K562 (cell line): Measurements from ENCODE around the gene LSM4. TPM values are rescaled to one million over a fixed set of nuclear protein-coding genes. Genes with fewer than 3 reads are reported as not detected.

ENCODE experiments used
- BHLHE40 ChIP-seq: IDR thresholded peaks from 2 replicates; pipeline ENCODE4 v1.6.1; 2011; ENCODE audit warnings: low read length, improper control_type of control experiment
- BRD4 ChIP-seq: fragments of 200-600 bp; sonication (generic); IDR thresholded peaks from 2 replicates; pipeline ENCODE4 v1.6.1; 2017; ENCODE audit warnings: inconsistent platforms
- DPF2 ChIP-seq: fragments of 450-650 bp; IDR thresholded peaks from 2 replicates; pipeline ENCODE4 v1.6.1; 2016
- ELF1 ChIP-seq: fragments of 200-800 bp; sonication (Bioruptor generic); IDR thresholded peaks from 2 replicates; pipeline ENCODE4 v1.6.1; 2016; ENCODE audit warnings: missing genetic modification characterization, missing compliant biosample characterization
- FOXK1 ChIP-seq: sonication (generic); formaldehyde crosslinking; IDR thresholded peaks from 2 replicates; pipeline ENCODE4 v1.8.0; 2022; ENCODE audit warnings: missing genetic modification reagents, mild to moderate bottlenecking, borderline replicate concordance
- FOXM1 ChIP-seq, 2 experiments: fragments of 450-650 bp in 1 of 2; sonication (generic) in 1 of 2; formaldehyde crosslinking in 1 of 2; IDR thresholded peaks; 2 replicates each; pipeline versions ENCODE4 v1.6.1 to v1.9.0; 2017 to 2022; ENCODE audit warnings: low read depth in 2 of 2, mild to moderate bottlenecking in 2 of 2, missing genetic modification reagents in 1 of 2, moderate library complexity in 1 of 2
- GABPA ChIP-seq: fragments of 200-800 bp; sonication (Bioruptor generic); conservative IDR thresholded peaks from 2 replicates; pipeline ENCODE4 v1.6.1; 2016; ENCODE audit warnings: low read depth, missing genetic modification characterization, missing compliant biosample characterization
- ILK ChIP-seq: fragments of 450-650 bp; IDR thresholded peaks from 2 replicates; pipeline ENCODE4 v1.6.1; 2016; ENCODE audit warnings: missing genetic modification characterization, low read depth, mild to moderate bottlenecking, missing compliant biosample characterization, moderate library complexity, borderline replicate concordance
- MAZ ChIP-seq, 2 experiments: fragments of 450-650 bp in 1 of 2; sonication (generic) in 1 of 2; formaldehyde crosslinking; IDR thresholded peaks in 1 of 2; conservative IDR thresholded peaks in 1 of 2; 2 replicates each; pipeline versions ENCODE4 v1.4.0 to v1.5.0; 2020; ENCODE audit warnings: mild to moderate bottlenecking in 1 of 2, missing genetic modification reagents in 1 of 2
- NFATC3 ChIP-seq: fragments of 450-650 bp; IDR thresholded peaks from 2 replicates; pipeline ENCODE4 v1.6.1; 2017; ENCODE audit warnings: mild to moderate bottlenecking
- NFYB ChIP-seq: IDR thresholded peaks from 2 replicates; pipeline ENCODE4 v1.6.1; 2011; ENCODE audit warnings: mild to moderate bottlenecking, moderate library complexity; ENCODE audit not compliant: insufficient read length; ENCODE audit errors: extremely low read depth
- PHB ChIP-seq: fragments of 250-450 bp; sonication (Bioruptor Pico); IDR thresholded peaks from 2 replicates; pipeline ENCODE4 v1.5.0; 2021
- PPARD ChIP-seq: fragments of 250-450 bp; sonication (Bioruptor Pico); IDR thresholded peaks from 2 replicates; pipeline ENCODE4 v1.8.0; 2022; ENCODE audit warnings: inconsistent platforms, mild to moderate bottlenecking, moderate library complexity
- RAD21 ChIP-seq, 2 experiments: fragments of 250-450 bp in 1 of 2; fragments of 450-650 bp in 1 of 2; sonication (Bioruptor Pico) in 1 of 2; formaldehyde crosslinking in 1 of 2; IDR thresholded peaks in 1 of 2; conservative IDR thresholded peaks in 1 of 2; 2 replicates each; pipeline versions ENCODE4 v1.4.0 to v1.8.0; 2020 to 2022; ENCODE audit warnings: mild to moderate bottlenecking in 2 of 2, moderate library complexity in 1 of 2
- SAFB ChIP-seq: fragments of 200-400 bp; formaldehyde crosslinking; IDR thresholded peaks from 2 replicates; pipeline ENCODE4 v1.6.1; 2017; ENCODE audit warnings: low read depth, low read length, borderline replicate concordance
- SRSF3 ChIP-seq: fragments of 200-400 bp; formaldehyde crosslinking; IDR thresholded peaks from 2 replicates; pipeline ENCODE4 v1.6.1; 2016; ENCODE audit warnings: mild to moderate bottlenecking, low read length, moderate library complexity; ENCODE audit not compliant: insufficient read depth
- TCF7L2 ChIP-seq: fragments of 150-350 bp; IDR thresholded peaks from 2 replicates; pipeline ENCODE4 v1.6.1; 2016; ENCODE audit warnings: low read depth, mild to moderate bottlenecking, low read length, moderate library complexity
- ZBTB7A ChIP-seq: IDR thresholded peaks from 2 replicates; pipeline ENCODE4 v1.6.1; 2011; ENCODE audit warnings: low read depth, mild to moderate bottlenecking, low read length, moderate library complexity, borderline replicate concordance; ENCODE audit not compliant: control insufficient read depth
- ZNF395 ChIP-seq: fragments of 200-800 bp; sonication (Bioruptor generic); IDR thresholded peaks from 2 replicates; pipeline ENCODE4 v1.6.1; 2017; ENCODE audit warnings: missing genetic modification characterization, missing compliant biosample characterization
- ZNF584 ChIP-seq: fragments of 200-800 bp; sonication (Bioruptor generic); IDR thresholded peaks from 2 replicates; pipeline ENCODE4 v1.6.1; 2016; ENCODE audit warnings: low read depth, mild to moderate bottlenecking, missing genetic modification characterization, missing compliant biosample characterization
- ZNF830 ChIP-seq: fragments of 250-450 bp; sonication (Bioruptor Pico); IDR thresholded peaks from 2 replicates; pipeline ENCODE4 v1.5.0; 2021; ENCODE audit warnings: mild to moderate bottlenecking
- polyA plus RNA-seq, 8 experiments: library from polyadenylated mRNA; depleted of rRNA in 4 of 8; stranded (reverse) in 5 of 8; unstranded in 3 of 8; fragments of >200 nt; fragmentation: Nextera tagmentation in 2 of 8; fragmentation: Illumina TruSeq in 1 of 8; extraction: Ambion mirVana in 2 of 8; extraction: Trizol in 1 of 8; gene quantifications; 2 replicates each; pipeline versions ENCODE4 v1.2.1 to v1.2.3, GENCODE V29; 2011 to 2014; ENCODE audit warnings: inconsistent platforms in 1 of 8, missing spikeins in 1 of 8
- total RNA-seq, 7 experiments: library from RNA; depleted of rRNA in 6 of 7; stranded (reverse); fragments of >200 nt in 6 of 7; fragmentation: Illumina TruSeq in 2 of 7; extraction: Trizol in 2 of 7; gene quantifications; 2 replicates each; pipeline versions ENCODE4 v1.2.1 to v1.2.3, GENCODE V29; 2011 to 2021; ENCODE audit warnings: low replicate concordance in 1 of 7
- TF ChIP-seq, protein P1 (sequence below): fragments of 250-450 bp; sonication (Bioruptor Pico); IDR thresholded peaks from 2 replicates; pipeline ENCODE4 v1.5.0; 2021
- TF ChIP-seq, protein P2 (sequence below): fragments of 250-450 bp; sonication (Bioruptor Pico); IDR thresholded peaks from 2 replicates; pipeline ENCODE4 v1.5.0; 2021; ENCODE audit warnings: mild to moderate bottlenecking, borderline replicate concordance

Gene LSM4
- total and polyA plus RNA-seq, 9 of the 15 experiments (the other 6 are each of a cell fraction or from before 2014, with no cell fraction given) = 11.9 to 763 (median 202) TPM

- no peak for TF ChIP-seq PPARD
- 0 out of 2 replicates have a peak, but pooled peaks have one; percentile 19 for TF ChIP-seq ZNF584 (CRISPR knock-in tag)
- TF ChIP-seq BRD4 = no peak; the same call in 1 of the 2 replicates
- peak in 1 of 2 experiments; percentile 56; a peak in 3 of 4 replicates for TF ChIP-seq RAD21 (CRISPR knock-in tag; conservative IDR thresholded peaks at IDR 0.05 in 1 of 2, IDR thresholded peaks at IDR 0.05 in 1 of 2)
- TF ChIP-seq ELF1 (tag) = peak; percentile 75
- TF ChIP-seq, protein P1, sequence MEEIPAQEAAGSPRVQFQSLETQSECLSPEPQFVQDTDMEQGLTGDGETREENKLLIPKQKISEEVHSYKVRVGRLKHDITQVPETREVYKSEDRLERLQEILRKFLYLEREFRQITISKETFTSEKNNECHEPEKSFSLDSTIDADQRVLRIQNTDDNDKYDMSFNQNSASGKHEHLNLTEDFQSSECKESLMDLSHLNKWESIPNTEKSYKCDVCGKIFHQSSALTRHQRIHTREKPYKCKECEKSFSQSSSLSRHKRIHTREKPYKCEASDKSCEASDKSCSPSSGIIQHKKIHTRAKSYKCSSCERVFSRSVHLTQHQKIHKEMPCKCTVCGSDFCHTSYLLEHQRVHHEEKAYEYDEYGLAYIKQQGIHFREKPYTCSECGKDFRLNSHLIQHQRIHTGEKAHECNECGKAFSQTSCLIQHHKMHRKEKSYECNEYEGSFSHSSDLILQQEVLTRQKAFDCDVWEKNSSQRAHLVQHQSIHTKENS = no peak
- peak; percentile 90 for TF ChIP-seq GABPA (tag)
- TF ChIP-seq ILK = no peak
- no peak for TF ChIP-seq FOXM1 (IDR thresholded peaks at IDR 0.05; ENCODE audit: low read depth)
- no peak for TF ChIP-seq FOXM1 (CRISPR knock-in tag; IDR thresholded peaks at IDR 0.05; ENCODE audit: low read depth)
- TF ChIP-seq PHB = 0 out of 2 replicates have a peak, but pooled peaks have one; percentile 55
- no peak for TF ChIP-seq DPF2
- TF ChIP-seq BHLHE40 = no peak
- TF ChIP-seq ZBTB7A = peak; percentile 67; the same call in 1 of the 2 replicates
- no peak for TF ChIP-seq NFATC3
- TF ChIP-seq FOXK1 = no peak
- TF ChIP-seq ZNF395 = peak; percentile 89
- TF ChIP-seq SRSF3 = no peak
- TF ChIP-seq, protein P2, sequence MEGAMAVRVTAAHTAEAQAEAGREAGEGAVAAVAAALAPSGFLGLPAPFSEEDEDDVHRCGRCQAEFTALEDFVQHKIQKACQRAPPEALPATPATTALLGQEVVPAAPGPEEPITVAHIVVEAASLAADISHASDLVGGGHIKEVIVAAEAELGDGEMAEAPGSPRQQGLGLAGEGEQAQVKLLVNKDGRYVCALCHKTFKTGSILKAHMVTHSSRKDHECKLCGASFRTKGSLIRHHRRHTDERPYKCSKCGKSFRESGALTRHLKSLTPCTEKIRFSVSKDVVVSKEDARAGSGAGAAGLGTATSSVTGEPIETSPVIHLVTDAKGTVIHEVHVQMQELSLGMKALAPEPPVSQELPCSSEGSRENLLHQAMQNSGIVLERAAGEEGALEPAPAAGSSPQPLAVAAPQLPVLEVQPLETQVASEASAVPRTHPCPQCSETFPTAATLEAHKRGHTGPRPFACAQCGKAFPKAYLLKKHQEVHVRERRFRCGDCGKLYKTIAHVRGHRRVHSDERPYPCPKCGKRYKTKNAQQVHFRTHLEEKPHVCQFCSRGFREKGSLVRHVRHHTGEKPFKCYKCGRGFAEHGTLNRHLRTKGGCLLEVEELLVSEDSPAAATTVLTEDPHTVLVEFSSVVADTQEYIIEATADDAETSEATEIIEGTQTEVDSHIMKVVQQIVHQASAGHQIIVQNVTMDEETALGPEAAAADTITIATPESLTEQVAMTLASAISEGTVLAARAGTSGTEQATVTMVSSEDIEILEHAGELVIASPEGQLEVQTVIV (CRISPR knock-in tag) = peak; percentile 96
- TF ChIP-seq SAFB = 0 out of 2 replicates have a peak, but pooled peaks have one; percentile 6
- TF ChIP-seq NFYB = peak; percentile 78
- TF ChIP-seq TCF7L2 = no peak
- 0 out of 2 replicates have a peak, but pooled peaks have one; percentile 29 for TF ChIP-seq ZNF830 (CRISPR knock-in tag)
- peak; percentile 62 to 92 for TF ChIP-seq MAZ (CRISPR knock-in tag; conservative IDR thresholded peaks at IDR 0.05 in 1 of 2, IDR thresholded peaks at IDR 0.05 in 1 of 2)
Measured at GRCh38 chr19:18322759-18323460, at the start of gene LSM4 (continued).
